ENCODE results near the gene TLN1. TPM values are rescaled to one million over a fixed set of nuclear protein-coding genes. Genes with fewer than 3 reads are reported as not detected.

The TLN1 gene
- polyA plus RNA-seq, 1 experiment: 165 TPM

GRCh38 chr9:35697486-35697885 is 34.5 kb downstream of the TLN1 start:
- POLR2A ChIA-PET: interaction anchor here (1.3 to 3.8 kb wide), 6 partner anchors 31 to 50 kb away, joined by 3 to 34 read pairs (median 6); partner anchors contain the start of genes CCDC107, CREB3, RMRP and TLN1
- DNase-seq (ENCODE audit: low read depth, low spot score): no peak
- no peak for TF ChIP-seq CTCF (IDR thresholded peaks at IDR 0.05; ENCODE audit: low read depth, low read length)

GRCh38 chr9:35696520-35697215 is 35.3 kb downstream of the TLN1 start:
- Histone ChIP-seq H3K27me3 (ENCODE audit: control insufficient read depth, insufficient read depth, low read length) (no peaks in the 10 kb centered on the region), H3K4me3 (ENCODE audit: low read depth, low read length) (no peak overlapping the region), H3K27ac (ENCODE audit: low read depth, low read length) (no peak overlapping the region), H3K9me3 (ENCODE audit: control insufficient read depth, insufficient read depth, low read length) (no peaks in the 10 kb centered on the region)
- CTCF ChIA-PET: interaction anchor here (0.6 to 4.4 kb wide), 22 partner anchors 11 to 143 kb away, joined by 3 to 48 read pairs (median 8); partner anchors contain the start of genes ARHGEF39, CA9, CCDC107 and RMRP
- POLR2A ChIA-PET: interaction anchor here (0.7 to 3.8 kb wide), 13 partner anchors 9 to 49 kb away, joined by 3 to 34 read pairs (median 6); partner anchors contain the start of genes ARHGEF39, CCDC107, CREB3 and RMRP
- TF ChIP-seq CTCF (IDR thresholded peaks at IDR 0.05; ENCODE audit: low read depth, low read length): peak; percentile 86
- DNase-seq (ENCODE audit: low read depth, low spot score): no peak

More at GRCh38 chr9:35697486-35697885, 34.5 kb downstream of the TLN1 start:
- H3K9me3 ChIP-seq (ENCODE audit: control insufficient read depth, insufficient read depth, low read length): no peaks in the 10 kb centered on the region
- CTCF ChIA-PET: interaction anchor here (1.1 to 4.4 kb wide), 12 partner anchors 10 to 49 kb away, joined by 4 to 48 read pairs (median 16); partner anchors contain the start of genes ARHGEF39, CCDC107, RMRP and TLN1
- no peak overlapping the region for H3K4me3 ChIP-seq (ENCODE audit: low read depth, low read length)
- H3K27me3 ChIP-seq (ENCODE audit: control insufficient read depth, insufficient read depth, low read length): no peaks in the 10 kb centered on the region
- no peak overlapping the region for H3K27ac ChIP-seq (ENCODE audit: low read depth, low read length)

- Histone ChIP-seq H3K27me3 (ENCODE audit: control insufficient read depth, insufficient read depth, low read length) (no peaks in the 10 kb centered on the region), H3K9me3 (ENCODE audit: control insufficient read depth, insufficient read depth, low read length) (no peaks in the 10 kb centered on the region), H3K27ac (ENCODE audit: low read depth, low read length) (no peak overlapping the region), H3K4me3 (ENCODE audit: low read depth, low read length) (no peak overlapping the region)
- no peak for TF ChIP-seq CTCF (IDR thresholded peaks at IDR 0.05; ENCODE audit: low read depth, low read length)
- no peak for DNase-seq (ENCODE audit: low read depth, low spot score)
- CTCF ChIA-PET: interaction anchor here (0.7 to 4.4 kb wide), 19 partner anchors 10 to 74 kb away, joined by 3 to 48 read pairs (median 10); partner anchors contain the start of genes ARHGEF39, CA9, CCDC107 and RMRP
- POLR2A ChIA-PET: interaction anchor here (0.6 to 3.8 kb wide), 14 partner anchors 8 to 698 kb away, joined by 3 to 34 read pairs (median 6); partner anchors contain the start of genes ARHGEF39, CCDC107, CREB3 and RMRP
These were observed 36.0 kb downstream of the TLN1 start for GRCh38 chr9:35695943-35696401.

- no peak for DNase-seq (ENCODE audit: low read depth, low spot score)
- CTCF ChIA-PET: interaction anchor here (2.8 kb wide), 1 partner anchor 31 kb away, joined by 10 read pairs; no protein-coding TSS in a partner anchor
- TF ChIP-seq CTCF (IDR thresholded peaks at IDR 0.05; ENCODE audit: low read depth, low read length): no peak
- Histone ChIP-seq H3K9me3 (ENCODE audit: control insufficient read depth, insufficient read depth, low read length) (no peaks in the 10 kb centered on the region; the same call in 1 of the 2 replicates), H3K27ac (ENCODE audit: low read depth, low read length) (peak overlapping the region; percentile 97), H3K4me3 (ENCODE audit: low read depth, low read length) (peak overlapping the region; percentile 98; the same call in 1 of the 2 replicates), H3K27me3 (ENCODE audit: control insufficient read depth, insufficient read depth, low read length) (no peaks in the 10 kb centered on the region)
- POLR2A ChIA-PET: interaction anchor here (0.7 to 9.1 kb wide), 10 partner anchors 12 to 40 kb away, joined by 3 to 101 read pairs (median 9); partner anchors contain the start of genes CCDC107, CREB3, RMRP and TLN1
These were observed 40.2 kb downstream of the TLN1 start for GRCh38 chr9:35691757-35692301.

Measured in AG04450 (cell line).